ENCODE measurements around the gene MCOLN2. TPM values are rescaled to one million over a fixed set of nuclear protein-coding genes. Genes with fewer than 3 reads are reported as not detected.
"Not testable (repeated sequence)": the region's sequence is repeated elsewhere in the genome, so short reads cannot be mapped to it uniquely, and the experiment has no call there.

Gene MCOLN2
- total RNA-seq, 1 donor from 2014 or later = 0.29 TPM

DNA sequence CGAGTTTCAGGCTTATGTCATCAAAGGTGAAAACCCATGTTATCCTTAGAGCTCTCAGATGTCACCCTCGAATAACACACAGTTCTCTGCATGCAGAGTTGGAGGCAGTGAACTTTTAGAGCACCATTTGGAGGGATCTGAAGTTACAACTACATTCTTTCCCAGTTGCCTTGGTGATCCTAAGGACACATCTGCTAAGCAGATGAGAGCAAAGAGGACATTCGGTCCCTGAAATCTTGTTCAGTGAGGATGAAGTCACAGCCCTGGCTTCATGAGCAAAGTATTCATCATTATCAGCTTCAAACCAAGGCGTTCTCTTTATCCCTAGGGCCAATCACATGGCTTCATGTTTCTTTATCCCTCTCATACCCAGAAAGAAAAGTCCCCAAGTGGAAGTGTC is 23.1 kb upstream of the MCOLN2 start:
- TF ChIP-seq, protein P1, sequence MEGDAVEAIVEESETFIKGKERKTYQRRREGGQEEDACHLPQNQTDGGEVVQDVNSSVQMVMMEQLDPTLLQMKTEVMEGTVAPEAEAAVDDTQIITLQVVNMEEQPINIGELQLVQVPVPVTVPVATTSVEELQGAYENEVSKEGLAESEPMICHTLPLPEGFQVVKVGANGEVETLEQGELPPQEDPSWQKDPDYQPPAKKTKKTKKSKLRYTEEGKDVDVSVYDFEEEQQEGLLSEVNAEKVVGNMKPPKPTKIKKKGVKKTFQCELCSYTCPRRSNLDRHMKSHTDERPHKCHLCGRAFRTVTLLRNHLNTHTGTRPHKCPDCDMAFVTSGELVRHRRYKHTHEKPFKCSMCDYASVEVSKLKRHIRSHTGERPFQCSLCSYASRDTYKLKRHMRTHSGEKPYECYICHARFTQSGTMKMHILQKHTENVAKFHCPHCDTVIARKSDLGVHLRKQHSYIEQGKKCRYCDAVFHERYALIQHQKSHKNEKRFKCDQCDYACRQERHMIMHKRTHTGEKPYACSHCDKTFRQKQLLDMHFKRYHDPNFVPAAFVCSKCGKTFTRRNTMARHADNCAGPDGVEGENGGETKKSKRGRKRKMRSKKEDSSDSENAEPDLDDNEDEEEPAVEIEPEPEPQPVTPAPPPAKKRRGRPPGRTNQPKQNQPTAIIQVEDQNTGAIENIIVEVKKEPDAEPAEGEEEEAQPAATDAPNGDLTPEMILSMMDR (IDR thresholded peaks at IDR 0.05; ENCODE audit: unreplicated experiment) = no peak
- Mint-ChIP-seq H3K9me3 (ENCODE audit: low read depth) (no peaks in the 10 kb centered on the region), H3K4me3 (ENCODE audit: low read depth) (no peak overlapping the region), H3K27me3 (no peaks in the 10 kb centered on the region), H3K27ac (no peak overlapping the region), H3K4me1 (ENCODE audit: low read depth) (no peaks in the 10 kb centered on the region), H3K36me3 (ENCODE audit: insufficient read depth) (no peaks in the 10 kb centered on the region)
- no peak for DNase-seq (ENCODE audit: low spot score, unreplicated experiment)

DNA sequence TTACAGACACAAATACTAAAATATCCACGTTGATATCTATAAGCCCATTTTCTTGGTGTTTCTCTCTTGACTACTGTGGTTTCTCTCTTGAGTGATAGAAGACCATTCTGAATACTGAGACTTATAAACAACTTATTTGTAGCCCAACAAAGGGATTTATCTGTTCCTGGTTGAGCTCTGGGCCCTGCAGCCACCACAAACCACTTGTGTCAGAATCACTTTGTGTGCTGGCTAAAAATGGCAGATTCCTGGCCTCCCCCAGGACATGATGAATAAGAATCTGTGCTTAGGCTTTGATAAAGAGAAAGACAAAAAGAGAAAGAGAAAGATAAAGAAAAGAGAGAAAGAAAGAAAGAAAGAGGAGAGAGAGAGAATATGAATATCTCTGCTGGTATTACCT is 18.9 kb upstream of the MCOLN2 start:
- H3K9me3 Mint-ChIP-seq (ENCODE audit: low read depth) = peaks cover 4% of the 10 kb centered on the region
- H3K4me1 Mint-ChIP-seq (ENCODE audit: low read depth) = no peaks in the 10 kb centered on the region
- no peak overlapping the region for H3K27ac Mint-ChIP-seq
- no peak for DNase-seq (ENCODE audit: low spot score, unreplicated experiment)
- peaks cover 4% of the 10 kb centered on the region for H3K27me3 Mint-ChIP-seq
- no peak overlapping the region for H3K4me3 Mint-ChIP-seq (ENCODE audit: low read depth)
- H3K36me3 Mint-ChIP-seq (ENCODE audit: insufficient read depth) = no peaks in the 10 kb centered on the region
- TF ChIP-seq, protein P1 (IDR thresholded peaks at IDR 0.05; ENCODE audit: unreplicated experiment) = no peak

DNA sequence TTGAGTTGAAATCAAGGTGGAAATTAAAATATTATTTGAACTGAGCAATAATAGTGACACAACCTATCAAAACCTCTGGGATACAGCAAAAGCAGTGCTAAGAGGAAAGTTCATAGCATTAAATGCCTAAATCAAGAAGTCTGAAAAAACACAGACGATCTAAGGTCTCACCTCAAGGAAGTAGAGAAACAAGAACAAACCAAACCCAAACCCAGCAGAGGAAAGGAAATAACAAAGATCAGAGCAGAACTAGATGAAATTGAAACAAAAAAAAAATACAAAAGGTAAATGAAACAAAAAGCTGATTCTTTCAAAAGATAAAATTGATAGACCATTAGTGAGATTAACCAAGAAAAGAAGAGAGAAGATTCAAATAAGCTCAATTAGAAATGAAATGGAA is 8.7 kb upstream of the MCOLN2 start:
- H3K27ac Mint-ChIP-seq; H3K4me1 Mint-ChIP-seq (ENCODE audit: low read depth): not testable (repeated sequence)

DNA sequence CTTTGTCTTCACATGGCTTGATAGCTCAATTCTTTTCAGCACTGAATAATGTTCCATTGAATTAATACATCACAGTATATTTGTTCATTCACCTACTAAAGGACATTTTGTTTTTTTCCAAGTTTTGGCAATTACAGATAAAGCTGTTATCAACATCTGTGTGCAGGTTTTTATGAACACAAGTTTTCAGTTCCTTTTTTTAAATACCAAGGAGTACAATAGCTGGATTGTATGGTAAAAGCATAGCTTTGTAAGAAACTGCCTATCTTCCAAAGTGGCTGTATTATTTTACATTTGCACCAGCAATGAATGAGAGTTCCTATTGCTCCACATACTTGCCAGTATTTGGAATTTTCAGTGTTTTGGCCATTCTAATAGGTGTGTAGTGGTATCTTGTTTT is 4.8 kb upstream of the MCOLN2 start:
- Mint-ChIP-seq H3K4me1 (ENCODE audit: low read depth) (peaks cover 1% of the 10 kb centered on the region), H3K27ac (no peak overlapping the region), H3K27me3 (peaks cover 68% of the 10 kb centered on the region), H3K9me3 (ENCODE audit: low read depth) (peaks cover 3% of the 10 kb centered on the region), H3K4me3 (ENCODE audit: low read depth) (no peak overlapping the region), H3K36me3 (ENCODE audit: insufficient read depth) (no peaks in the 10 kb centered on the region)
- no peak for DNase-seq (ENCODE audit: low spot score, unreplicated experiment)
- TF ChIP-seq, protein P1 (IDR thresholded peaks at IDR 0.05; ENCODE audit: unreplicated experiment) = no peak

More for the DNA sequence above, 8.7 kb upstream of the MCOLN2 start:
- H3K27me3 Mint-ChIP-seq = peaks cover 40% of the 10 kb centered on the region
- not testable (repeated sequence) for H3K9me3 Mint-ChIP-seq (ENCODE audit: low read depth); H3K36me3 Mint-ChIP-seq (ENCODE audit: insufficient read depth); H3K4me3 Mint-ChIP-seq (ENCODE audit: low read depth); DNase-seq (ENCODE audit: low spot score, unreplicated experiment)

DNA sequence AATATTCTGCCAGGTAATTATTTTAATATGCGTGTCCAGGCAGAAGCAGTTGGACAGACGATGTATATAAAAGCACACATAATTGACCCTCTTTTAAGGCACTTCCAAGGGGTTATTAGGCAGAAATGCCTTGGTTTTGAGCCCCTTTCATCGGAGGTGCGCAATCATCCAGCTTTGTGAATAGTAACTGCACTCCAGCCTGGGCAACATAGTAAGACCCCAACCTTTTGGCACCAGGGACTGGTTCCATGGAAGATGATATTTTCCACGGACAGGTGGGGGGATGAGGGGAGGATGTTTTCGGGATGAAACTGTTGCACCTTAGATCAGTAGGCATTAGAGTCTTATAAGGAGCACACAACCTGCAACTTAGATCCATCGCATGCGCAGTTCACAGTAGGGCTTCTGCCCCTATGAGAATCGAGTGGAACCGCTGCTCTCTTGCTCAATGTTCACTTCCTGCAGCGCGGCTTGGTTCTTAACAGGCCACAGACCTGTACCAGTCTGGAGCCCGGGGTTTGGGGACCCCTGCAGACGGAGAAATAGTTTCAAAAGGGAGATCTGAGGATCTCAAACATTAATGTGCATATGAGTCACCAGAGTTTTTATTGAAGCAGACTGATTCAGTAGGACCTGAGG is 1.8 kb upstream of the MCOLN2 start:
- H3K4me3 Mint-ChIP-seq (ENCODE audit: low read depth) = no peak overlapping the region
- peaks cover 90% of the 10 kb centered on the region for H3K27me3 Mint-ChIP-seq
- DNase-seq (ENCODE audit: low spot score, unreplicated experiment) = no peak
- H3K4me1 Mint-ChIP-seq (ENCODE audit: low read depth) = peaks cover 4% of the 10 kb centered on the region
- H3K9me3 Mint-ChIP-seq (ENCODE audit: low read depth) = no peaks in the 10 kb centered on the region
- TF ChIP-seq, protein P1 (IDR thresholded peaks at IDR 0.05; ENCODE audit: unreplicated experiment) = no peak
- H3K36me3 Mint-ChIP-seq (ENCODE audit: insufficient read depth) = no peaks in the 10 kb centered on the region
- H3K27ac Mint-ChIP-seq = no peak overlapping the region

All from progenitor cell of endocrine pancreas (in vitro differentiated cells).